ENCODE results near the gene VAV3. TPM values are rescaled to one million over a fixed set of nuclear protein-coding genes. Genes with fewer than 3 reads are reported as not detected.
A peak's percentile ranks its signal among the peaks of the same experiment; 100 is the strongest.

The VAV3 gene
- total RNA-seq, 5 donors from 2014 or later (not counting 1 experiment from before 2014, with no cell fraction given): 3.7 to 13.4 (median 4.6) TPM

- DNase-seq (no peak), ATAC-seq (replicated peaks in 1 of 4) (no peak)
- Histone ChIP-seq H3K27ac (ENCODE audit: low read length) (no peak overlapping the region), H3K36me3 (ENCODE audit: control insufficient read depth in 2 of 2, extremely low read depth in 1 of 2, insufficient read depth in 1 of 2, low read length in 1 of 2) (no peaks in the 10 kb centered on the region), H3K4me3 (ENCODE audit: control insufficient read depth in 1 of 2, extremely low read depth in 1 of 2, low read length in 1 of 2) (no peak overlapping the region), H3K27me3 (replicated peaks in 1 of 2; ENCODE audit: control insufficient read depth in 2 of 2, extremely low read depth in 1 of 2, insufficient read depth in 2 of 2, low read length in 1 of 2) (no peaks in the 10 kb centered on the region), H3K4me1 (ENCODE audit: control insufficient read depth in 1 of 2, extremely low read depth in 1 of 2, insufficient read depth in 2 of 2, low read length in 2 of 2) (peaks cover 7 to 17% of the 10 kb centered on the region in 2 experiments), H3K9me3 (no peaks in the 10 kb centered on the region)
- Mint-ChIP-seq H3K36me3 (no peaks in the 10 kb centered on the region), H3K4me1 (peaks cover 36 to 55% (median 38%) of the 10 kb centered on the region in 3 donors), H3K27me3 (no peaks in the 10 kb centered on the region), H3K27ac (no peak overlapping the region), H3K4me3 (no peak overlapping the region), H3K9me3 (no peaks in the 10 kb centered on the region)
- CTCF ChIA-PET: no interaction called here
- no CpG with 5 or more reads among the region's 7 CpGs for WGBS (ENCODE audit: insufficient coverage)
- POLR2A ChIA-PET: no interaction called here
These were observed 23.9 kb downstream of the VAV3 start for GRCh38 chr1:107941123-107941522.

GRCh38 chr1:107940701-107941100, 24.3 kb downstream of the VAV3 start:
- Mint-ChIP-seq H3K27me3 (no peaks in the 10 kb centered on the region), H3K27ac (no peak overlapping the region), H3K9me3 (no peaks in the 10 kb centered on the region), H3K4me3 (no peak overlapping the region), H3K4me1 (peaks cover 39 to 57% (median 40%) of the 10 kb centered on the region in 3 donors), H3K36me3 (no peaks in the 10 kb centered on the region)
- peaks cover 8 to 17% of the 10 kb centered on the region in 2 experiments for H3K4me1 ChIP-seq (ENCODE audit: control insufficient read depth in 1 of 2, extremely low read depth in 1 of 2, insufficient read depth in 2 of 2, low read length in 2 of 2)
- H3K27ac ChIP-seq (ENCODE audit: low read length): no peak overlapping the region
- ChIA-PET POLR2A (no interaction called here), CTCF (no interaction called here)
- no peak overlapping the region for H3K4me3 ChIP-seq (ENCODE audit: control insufficient read depth in 1 of 2, extremely low read depth in 1 of 2, low read length in 1 of 2)
- H3K27me3 ChIP-seq (replicated peaks in 1 of 2; ENCODE audit: control insufficient read depth in 2 of 2, extremely low read depth in 1 of 2, insufficient read depth in 2 of 2, low read length in 1 of 2): no peaks in the 10 kb centered on the region
- H3K9me3 ChIP-seq: no peaks in the 10 kb centered on the region
- no peaks in the 10 kb centered on the region for H3K36me3 ChIP-seq (ENCODE audit: control insufficient read depth in 2 of 2, extremely low read depth in 1 of 2, insufficient read depth in 1 of 2, low read length in 1 of 2)
- no peak for DNase-seq
- ATAC-seq (replicated peaks in 1 of 4): no peak

GRCh38 chr1:107940017-107940577, 24.9 kb downstream of the VAV3 start:
- CTCF ChIA-PET: no interaction called here
- Histone ChIP-seq H3K4me3 (ENCODE audit: control insufficient read depth in 1 of 2, extremely low read depth in 1 of 2, low read length in 1 of 2) (no peak overlapping the region), H3K9me3 (no peaks in the 10 kb centered on the region), H3K4me1 (ENCODE audit: control insufficient read depth in 1 of 2, extremely low read depth in 1 of 2, insufficient read depth in 2 of 2, low read length in 2 of 2) (peaks cover 13 to 22% of the 10 kb centered on the region in 2 experiments), H3K27ac (ENCODE audit: low read length) (no peak overlapping the region), H3K27me3 (replicated peaks in 1 of 2; ENCODE audit: control insufficient read depth in 2 of 2, extremely low read depth in 1 of 2, insufficient read depth in 2 of 2, low read length in 1 of 2) (no peaks in the 10 kb centered on the region), H3K36me3 (ENCODE audit: control insufficient read depth in 2 of 2, extremely low read depth in 1 of 2, insufficient read depth in 1 of 2, low read length in 1 of 2) (no peaks in the 10 kb centered on the region)
- no peak for ATAC-seq (replicated peaks in 1 of 4)
- H3K4me1 Mint-ChIP-seq: peaks cover 45 to 63% (median 46%) of the 10 kb centered on the region in 3 donors
- H3K27me3 Mint-ChIP-seq: no peaks in the 10 kb centered on the region
- no peaks in the 10 kb centered on the region for H3K36me3 Mint-ChIP-seq
- peak overlapping the region; percentile 3 to 19 for H3K27ac Mint-ChIP-seq
- POLR2A ChIA-PET: no interaction called here
- no peak for DNase-seq
- H3K4me3 Mint-ChIP-seq: no peak overlapping the region
- WGBS (ENCODE audit: insufficient coverage): 93% methylated on average over 2 of the region's 5 CpGs
- no peaks in the 10 kb centered on the region for H3K9me3 Mint-ChIP-seq

GRCh38 chr1:107939256-107939655, 25.7 kb downstream of the VAV3 start:
- ChIA-PET CTCF (no interaction called here), POLR2A (no interaction called here)
- H3K36me3 ChIP-seq (ENCODE audit: control insufficient read depth in 2 of 2, extremely low read depth in 1 of 2, insufficient read depth in 1 of 2, low read length in 1 of 2): no peaks in the 10 kb centered on the region
- Mint-ChIP-seq H3K4me3 (no peak overlapping the region), H3K27ac (no peak overlapping the region), H3K27me3 (no peaks in the 10 kb centered on the region), H3K36me3 (no peaks in the 10 kb centered on the region), H3K4me1 (peaks cover 53 to 72% (median 55%) of the 10 kb centered on the region in 3 donors), H3K9me3 (no peaks in the 10 kb centered on the region)
- no peaks in the 10 kb centered on the region for H3K9me3 ChIP-seq
- H3K4me1 ChIP-seq (ENCODE audit: control insufficient read depth in 1 of 2, extremely low read depth in 1 of 2, insufficient read depth in 2 of 2, low read length in 2 of 2): peaks cover 18 to 22% of the 10 kb centered on the region in 2 experiments
- no peak overlapping the region for H3K4me3 ChIP-seq (ENCODE audit: control insufficient read depth in 1 of 2, extremely low read depth in 1 of 2, low read length in 1 of 2)
- WGBS (ENCODE audit: insufficient coverage): no CpG with 5 or more reads among the region's 3 CpGs
- H3K27ac ChIP-seq (ENCODE audit: low read length): no peak overlapping the region
- ATAC-seq (replicated peaks in 1 of 4) (no peak), DNase-seq (no peak)
- H3K27me3 ChIP-seq (replicated peaks in 1 of 2; ENCODE audit: control insufficient read depth in 2 of 2, extremely low read depth in 1 of 2, insufficient read depth in 2 of 2, low read length in 1 of 2): no peaks in the 10 kb centered on the region

- Mint-ChIP-seq H3K36me3 (no peaks in the 10 kb centered on the region), H3K9me3 (no peaks in the 10 kb centered on the region), H3K4me1 (peaks cover 42 to 68% (median 48%) of the 10 kb centered on the region in 3 donors), H3K27me3 (no peaks in the 10 kb centered on the region), H3K27ac (peak overlapping the region in 1 of 2 donors; percentile 55), H3K4me3 (peak overlapping the region in 2 of 3 donors; percentile 21 to 41)
- WGBS (ENCODE audit: insufficient coverage): 27% methylated on average over 5 of the region's 10 CpGs
- no peaks in the 10 kb centered on the region for H3K9me3 ChIP-seq
- ChIA-PET POLR2A (interaction anchor here in 1 of 2 donors (0.6 to 1.3 kb wide), 2 partner anchors 27 to 53 kb away, joined by 3 read pairs; no protein-coding TSS in a partner anchor), CTCF (interaction anchor here in 1 of 2 donors (1.7 kb wide), 1 partner anchor 155 kb away, joined by 4 read pairs; no protein-coding TSS in a partner anchor)
- no peak overlapping the region for H3K4me3 ChIP-seq (ENCODE audit: control insufficient read depth in 1 of 2, extremely low read depth in 1 of 2, low read length in 1 of 2)
- H3K4me1 ChIP-seq (ENCODE audit: control insufficient read depth in 1 of 2, extremely low read depth in 1 of 2, insufficient read depth in 2 of 2, low read length in 2 of 2): peaks cover 12 to 21% of the 10 kb centered on the region in 2 experiments
- no peaks in the 10 kb centered on the region for H3K36me3 ChIP-seq (ENCODE audit: control insufficient read depth in 2 of 2, extremely low read depth in 1 of 2, insufficient read depth in 1 of 2, low read length in 1 of 2)
- H3K27me3 ChIP-seq (replicated peaks in 1 of 2; ENCODE audit: control insufficient read depth in 2 of 2, extremely low read depth in 1 of 2, insufficient read depth in 2 of 2, low read length in 1 of 2): no peaks in the 10 kb centered on the region
- ATAC-seq (replicated peaks in 1 of 4) (peak; percentile 47 to 68 (median 65)), DNase-seq (peak in 28 of 35 experiments; percentile 6 to 65 (median 34))
- H3K27ac ChIP-seq (ENCODE audit: low read length): peak overlapping the region; percentile 30
These were observed 28.2 kb downstream of the VAV3 start for GRCh38 chr1:107936498-107937481.

- H3K36me3 ChIP-seq (ENCODE audit: control insufficient read depth in 2 of 2, extremely low read depth in 1 of 2, insufficient read depth in 1 of 2, low read length in 1 of 2): no peaks in the 10 kb centered on the region
- H3K9me3 Mint-ChIP-seq: no peaks in the 10 kb centered on the region
- ChIA-PET CTCF (no interaction called here), POLR2A (no interaction called here)
- H3K4me1 Mint-ChIP-seq: peaks cover 34 to 56% (median 39%) of the 10 kb centered on the region in 3 donors
- DNase-seq: peak in 1 of 35 experiments; percentile 38
- no peak overlapping the region for H3K4me3 ChIP-seq (ENCODE audit: control insufficient read depth in 1 of 2, extremely low read depth in 1 of 2, low read length in 1 of 2)
- H3K27ac ChIP-seq (ENCODE audit: low read length): peak overlapping the region; percentile 18
- WGBS (ENCODE audit: insufficient coverage): no CpG with 5 or more reads among the region's 4 CpGs
- peaks cover 11 to 17% of the 10 kb centered on the region in 2 experiments for H3K4me1 ChIP-seq (ENCODE audit: control insufficient read depth in 1 of 2, extremely low read depth in 1 of 2, insufficient read depth in 2 of 2, low read length in 2 of 2)
- H3K27ac Mint-ChIP-seq: peak overlapping the region; percentile 0 to 4
- ATAC-seq (replicated peaks in 1 of 4): peak; percentile 40 to 61 (median 54)
- H3K4me3 Mint-ChIP-seq: peak overlapping the region in 2 of 3 donors; percentile 56 to 64
- H3K36me3 Mint-ChIP-seq: no peaks in the 10 kb centered on the region
- H3K27me3 ChIP-seq (replicated peaks in 1 of 2; ENCODE audit: control insufficient read depth in 2 of 2, extremely low read depth in 1 of 2, insufficient read depth in 2 of 2, low read length in 1 of 2): no peaks in the 10 kb centered on the region
- no peaks in the 10 kb centered on the region for H3K9me3 ChIP-seq
- no peaks in the 10 kb centered on the region for H3K27me3 Mint-ChIP-seq
These were observed 29.4 kb downstream of the VAV3 start for GRCh38 chr1:107935396-107936064.

Data from T-cell (primary cell).